ENCODE data around the gene ADAMTS2. TPM values are rescaled to one million over a fixed set of nuclear protein-coding genes. Genes with fewer than 3 reads are reported as not detected.

The ADAMTS2 gene
- total and polyA plus RNA-seq, 11 donors: 1.1 to 23.0 (median 5.5) TPM

- Histone ChIP-seq H3K36me3 (peaks cover 0 to 3% (median 0%) of the 10 kb centered on the region in 9 donors), H3K4me1 (no peaks in the 10 kb centered on the region), H3K9me3 (peaks cover 0 to 8% (median 0%) of the 10 kb centered on the region in 12 donors), H3K27ac (no peak overlapping the region), H3K4me3 (no peak overlapping the region), H3K27me3 (no peaks in the 10 kb centered on the region)
- intact Hi-C loops (cut with DNase I): loop anchor here in 5 of 10 donors (10.0 kb wide), 2 partner anchors 184 to 194 kb away; partner anchors contain the start of gene ADAMTS2 (in 4 of the 5)
- WGBS, 4 donors: 71 to 83% (median 82%) methylated on average over 2 to 3 of the region's 3 CpGs
- no peak for ATAC-seq
- no peak for DNase-seq
- TF ChIP-seq POLR2A (IDR thresholded peaks at IDR 0.05): no peak
- TF ChIP-seq CTCF (IDR thresholded peaks at IDR 0.05): no peak
Observed at GRCh38 chr5:179160584-179160983, 184.7 kb downstream of the ADAMTS2 start.

DNA sequence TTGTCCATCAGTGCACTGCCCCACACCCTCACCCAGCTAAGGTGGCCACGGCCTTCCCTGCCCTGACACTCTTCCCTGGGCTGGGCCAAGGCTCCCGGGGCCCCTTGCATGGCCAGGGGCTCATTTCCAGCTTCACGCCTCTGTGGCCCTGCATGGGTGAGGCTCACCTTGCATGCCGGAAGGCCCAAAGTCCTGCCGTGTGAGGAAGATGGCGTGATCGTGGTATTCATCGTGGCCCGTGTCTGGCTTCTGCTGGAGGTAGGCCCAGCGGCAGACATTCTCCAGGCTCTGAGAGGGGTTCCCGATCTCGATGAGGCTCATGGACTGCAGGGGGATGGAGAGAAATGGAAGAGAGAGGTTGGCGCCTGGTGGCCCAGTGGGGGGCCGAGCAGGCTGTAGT lies 186.7 kb downstream of the ADAMTS2 start:
- DNase-seq: no peak
- Histone ChIP-seq H3K4me3 (no peak overlapping the region), H3K4me1 (no peaks in the 10 kb centered on the region), H3K27me3 (no peaks in the 10 kb centered on the region), H3K27ac (no peak overlapping the region), H3K36me3 (peaks cover 0 to 3% (median 0%) of the 10 kb centered on the region in 9 donors), H3K9me3 (peaks cover 0 to 8% (median 0%) of the 10 kb centered on the region in 12 donors)
- no peak for TF ChIP-seq POLR2A (IDR thresholded peaks at IDR 0.05)
- TF ChIP-seq CTCF (IDR thresholded peaks at IDR 0.05): no peak
- WGBS, 4 donors: 92 to 96% (median 94%) methylated on average over 14 of the region's 14 CpGs
- no peak for ATAC-seq
- intact Hi-C loops (cut with DNase I): no loop called here

DNA sequence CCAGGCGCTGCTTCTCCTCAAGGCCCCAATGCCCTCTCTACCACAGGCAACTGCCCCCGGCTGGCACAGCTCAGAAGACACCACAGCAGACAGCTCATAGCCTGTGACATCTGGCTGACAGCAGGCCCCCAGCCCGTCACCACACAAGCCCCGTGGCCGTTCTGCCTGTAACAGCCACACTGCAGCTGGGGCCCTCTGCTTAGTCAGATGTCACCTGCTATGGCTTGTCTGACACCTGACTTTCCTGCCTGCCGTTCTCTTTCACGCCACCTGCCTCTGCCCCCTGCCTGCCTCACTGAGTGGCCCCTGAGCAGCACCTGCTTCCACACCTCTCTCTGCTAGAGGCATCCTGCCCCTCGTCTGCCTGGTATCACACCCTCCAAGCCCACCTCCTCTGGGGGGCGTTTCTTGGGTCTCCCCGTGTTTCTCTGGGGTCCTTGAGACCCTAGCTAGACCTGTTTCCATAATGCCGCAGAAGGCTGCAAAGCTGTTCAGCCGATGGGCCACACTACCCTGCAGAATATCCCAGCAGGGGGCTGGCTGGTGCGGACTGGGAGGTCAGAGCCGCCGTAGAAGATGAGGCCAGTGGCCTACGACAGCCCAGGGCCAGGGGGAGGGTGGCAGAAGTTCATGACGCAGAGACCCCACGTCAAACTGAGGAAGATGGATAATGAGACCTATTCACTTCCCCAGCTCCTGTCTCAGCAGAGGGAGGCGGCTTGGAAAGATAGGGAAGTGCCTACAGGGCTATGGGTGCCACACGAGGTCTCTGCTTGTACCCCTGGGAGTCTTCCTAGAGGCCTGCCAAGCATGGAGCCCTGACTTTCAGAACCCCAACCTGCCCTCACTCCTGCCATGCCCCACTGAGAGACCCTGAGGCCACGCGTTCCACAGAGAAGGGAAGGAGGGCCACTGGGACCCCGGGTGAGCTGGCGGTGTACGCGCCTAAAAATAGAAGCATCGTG lies 190.0 kb downstream of the ADAMTS2 start:
- Histone ChIP-seq H3K36me3 (peaks cover 0 to 9% (median 0%) of the 10 kb centered on the region in 9 donors), H3K4me3 (no peak overlapping the region), H3K4me1 (no peaks in the 10 kb centered on the region), H3K27ac (no peak overlapping the region), H3K27me3 (no peaks in the 10 kb centered on the region), H3K9me3 (no peaks in the 10 kb centered on the region)
- ATAC-seq (no peak), DNase-seq (peak in 1 of 5 donors; percentile 42)
- intact Hi-C loops (cut with DNase I): no loop called here
- TF ChIP-seq CTCF (IDR thresholded peaks at IDR 0.05): no peak
- no peak for TF ChIP-seq POLR2A (IDR thresholded peaks at IDR 0.05)
- WGBS, 4 donors: 62 to 74% (median 69%) methylated on average over 26 to 27 of the region's 27 CpGs

- Histone ChIP-seq H3K27me3 (no peaks in the 10 kb centered on the region), H3K4me3 (no peak overlapping the region), H3K27ac (no peak overlapping the region), H3K4me1 (no peaks in the 10 kb centered on the region), H3K9me3 (no peaks in the 10 kb centered on the region), H3K36me3 (peaks cover 0 to 9% (median 0%) of the 10 kb centered on the region in 9 donors)
- WGBS, 4 donors: 73 to 89% (median 85%) methylated on average over 12 to 17 of the region's 17 CpGs
- intact Hi-C loops (cut with DNase I): no loop called here
- DNase-seq: peak in 2 of 5 donors; percentile 21 to 52
- TF ChIP-seq POLR2A (IDR thresholded peaks at IDR 0.05) (no peak), CTCF (IDR thresholded peaks at IDR 0.05) (no peak)
- peak in 1 of 4 donors; percentile 19 for ATAC-seq
Observed at GRCh38 chr5:179154346-179154990, 190.8 kb downstream of the ADAMTS2 start.
